ENCODE measurements around the gene PIEZO2.

The PIEZO2 gene

GRCh38 chr18:11162889-11163288, 13.5 kb upstream of the PIEZO2 start:
- no peak for TF ChIP-seq JUND (IDR thresholded peaks at IDR 0.05; ENCODE audit: low read depth)
- in situ Hi-C loops (cut with HindIII; ENCODE audit: low pct_unique_long_range_greater_than_20kb, low sequenced_read_pairs) = no loop called here
- DNase-seq (ENCODE audit: low read depth in 1 of 2, low spot score in 1 of 2) = no peak

DNA sequence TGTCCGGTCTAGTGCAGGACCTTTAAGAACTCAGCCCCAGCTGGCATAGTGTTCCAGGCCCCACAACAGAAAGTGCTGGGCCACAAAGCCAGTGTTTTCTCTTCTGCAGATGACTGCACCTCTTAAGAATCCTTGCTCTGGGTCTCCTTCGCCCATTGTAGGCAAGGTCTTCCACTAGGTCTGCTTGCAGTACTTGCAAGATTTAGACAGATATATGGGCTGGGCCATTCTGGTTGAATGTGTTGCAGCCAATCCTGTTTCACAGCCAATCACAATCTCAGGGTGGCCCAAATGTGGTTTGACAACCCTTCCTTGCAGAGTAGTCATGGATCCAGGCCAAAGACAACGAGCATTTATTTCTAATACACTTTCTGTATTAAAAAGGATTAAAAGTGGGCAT, 13.1 kb upstream of the PIEZO2 start:
- in situ Hi-C loops (cut with HindIII; ENCODE audit: low pct_unique_long_range_greater_than_20kb, low sequenced_read_pairs) = no loop called here
- no peak for DNase-seq (ENCODE audit: low read depth in 1 of 2, low spot score in 1 of 2)
- no peak for TF ChIP-seq JUND (IDR thresholded peaks at IDR 0.05; ENCODE audit: low read depth)

DNA sequence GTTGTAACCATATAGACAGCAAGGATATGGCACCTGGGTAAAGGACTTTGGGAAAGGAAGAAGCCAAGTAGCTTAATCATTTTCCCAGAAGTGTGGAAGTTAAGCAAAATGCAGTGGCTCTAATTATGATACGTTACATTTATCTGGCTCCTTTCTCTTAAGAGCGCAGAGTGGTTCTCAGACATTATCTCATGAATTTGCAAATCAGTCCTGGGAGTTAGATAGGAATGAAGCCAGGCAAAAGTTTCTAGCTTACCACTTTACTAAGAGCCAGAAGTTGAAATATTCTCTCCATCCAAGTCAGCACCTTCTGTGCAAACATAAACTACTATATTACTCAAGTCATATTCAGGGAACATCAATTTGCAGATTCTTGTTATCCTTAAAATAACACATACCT, 10.9 kb upstream of the PIEZO2 start:
- TF ChIP-seq JUND (IDR thresholded peaks at IDR 0.05; ENCODE audit: low read depth) = no peak
- in situ Hi-C loops (cut with HindIII; ENCODE audit: low pct_unique_long_range_greater_than_20kb, low sequenced_read_pairs) = no loop called here
- no peak for DNase-seq (ENCODE audit: low read depth in 1 of 2, low spot score in 1 of 2)

DNA sequence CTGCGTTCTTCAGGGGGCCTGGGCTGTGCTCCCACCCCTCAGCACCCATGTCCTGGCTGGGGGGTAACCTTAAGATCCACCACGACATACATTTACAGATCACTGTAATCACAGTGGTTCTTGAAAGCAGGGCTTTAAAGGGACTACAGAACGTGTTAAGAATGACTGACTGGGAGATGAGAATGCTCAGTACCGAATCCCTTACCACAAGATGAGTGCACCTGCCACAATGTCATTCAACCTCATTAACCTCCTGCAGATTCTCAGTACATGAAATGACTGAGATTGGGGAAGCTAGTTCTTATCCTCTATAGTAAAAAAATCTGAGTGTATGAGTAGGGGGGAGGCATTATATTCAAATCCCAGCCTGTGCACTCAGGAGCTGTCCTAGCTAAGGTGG, 10.5 kb upstream of the PIEZO2 start:
- no peak for TF ChIP-seq JUND (IDR thresholded peaks at IDR 0.05; ENCODE audit: low read depth)
- in situ Hi-C loops (cut with HindIII; ENCODE audit: low pct_unique_long_range_greater_than_20kb, low sequenced_read_pairs) = no loop called here
- DNase-seq (ENCODE audit: low read depth in 1 of 2, low spot score in 1 of 2) = no peak

- DNase-seq (ENCODE audit: low read depth in 1 of 2, low spot score in 1 of 2) = no peak
- no peak for TF ChIP-seq JUND (IDR thresholded peaks at IDR 0.05; ENCODE audit: low read depth)
- in situ Hi-C loops (cut with HindIII; ENCODE audit: low pct_unique_long_range_greater_than_20kb, low sequenced_read_pairs) = no loop called here
These were observed 7.6 kb upstream of the PIEZO2 start for GRCh38 chr18:11156978-11157377.

- in situ Hi-C loops (cut with HindIII; ENCODE audit: low pct_unique_long_range_greater_than_20kb, low sequenced_read_pairs) = no loop called here
- TF ChIP-seq JUND (IDR thresholded peaks at IDR 0.05; ENCODE audit: low read depth) = no peak
- no peak for DNase-seq (ENCODE audit: low read depth in 1 of 2, low spot score in 1 of 2)
These were observed 5.8 kb upstream of the PIEZO2 start for GRCh38 chr18:11155034-11155759.

DNA sequence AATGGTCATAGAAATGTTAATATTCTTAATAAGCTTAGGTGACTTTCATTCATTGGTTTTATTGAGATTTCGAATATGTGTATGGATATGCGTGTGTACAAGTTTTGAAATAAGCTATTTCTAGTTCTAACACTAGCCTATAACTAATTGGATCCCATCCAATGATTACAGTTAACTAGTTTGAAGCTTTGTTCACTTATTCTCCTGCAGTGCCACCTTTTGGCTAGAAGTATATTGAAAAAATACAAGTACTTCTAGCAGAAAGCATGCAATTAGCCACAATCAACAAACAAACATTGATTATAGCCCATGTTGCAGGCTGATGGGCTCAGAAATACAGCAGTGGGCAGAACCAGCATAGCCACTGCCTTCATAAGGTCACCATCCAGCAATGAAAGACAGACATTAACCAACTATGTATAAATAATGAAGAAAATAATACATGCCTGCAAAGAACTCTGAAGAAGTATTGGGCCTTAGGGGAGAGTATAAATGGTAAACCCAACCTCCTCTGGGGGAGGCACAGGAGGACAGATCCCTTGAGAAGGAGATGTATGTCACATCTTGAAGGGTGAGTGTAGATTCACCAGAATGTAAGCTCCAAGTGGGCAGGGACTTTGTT, 5.1 kb upstream of the PIEZO2 start:
- TF ChIP-seq JUND (IDR thresholded peaks at IDR 0.05; ENCODE audit: low read depth) = no peak
- peak; percentile 23 to 60 for DNase-seq (ENCODE audit: low read depth in 1 of 2, low spot score in 1 of 2)
- in situ Hi-C loops (cut with HindIII; ENCODE audit: low pct_unique_long_range_greater_than_20kb, low sequenced_read_pairs) = no loop called here

DNA sequence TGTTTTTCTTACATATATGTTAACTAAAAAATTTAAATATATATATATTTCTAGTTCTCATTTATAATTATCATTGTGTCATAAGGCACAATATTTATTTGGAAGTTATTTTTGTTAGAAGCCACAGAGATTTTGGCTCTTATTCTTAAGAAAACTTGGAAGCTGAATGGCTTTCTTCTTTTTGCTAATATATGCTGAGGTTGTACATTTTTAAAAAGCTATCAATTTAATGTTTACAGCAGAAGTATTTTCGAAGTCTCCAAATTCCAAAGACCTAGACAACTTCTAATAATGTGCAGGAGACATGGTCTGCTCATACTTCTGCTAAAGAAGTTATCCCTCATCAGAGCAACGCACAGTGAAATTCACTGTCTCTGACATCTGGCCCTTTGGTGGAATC, 3.7 kb upstream of the PIEZO2 start:
- TF ChIP-seq JUND (IDR thresholded peaks at IDR 0.05; ENCODE audit: low read depth) = no peak
- in situ Hi-C loops (cut with HindIII; ENCODE audit: low pct_unique_long_range_greater_than_20kb, low sequenced_read_pairs) = no loop called here
- DNase-seq (ENCODE audit: low read depth in 1 of 2, low spot score in 1 of 2) = no peak

GRCh38 chr18:11150271-11150615, 874 bp upstream of the PIEZO2 start:
- in situ Hi-C loops (cut with HindIII; ENCODE audit: low pct_unique_long_range_greater_than_20kb, low sequenced_read_pairs) = no loop called here
- TF ChIP-seq JUND (IDR thresholded peaks at IDR 0.05; ENCODE audit: low read depth) = no peak
- no peak for DNase-seq (ENCODE audit: low read depth in 1 of 2, low spot score in 1 of 2)

- in situ Hi-C loops (cut with HindIII; ENCODE audit: low pct_unique_long_range_greater_than_20kb, low sequenced_read_pairs) = no loop called here
- DNase-seq (ENCODE audit: low read depth in 1 of 2, low spot score in 1 of 2) = no peak
- no peak for TF ChIP-seq JUND (IDR thresholded peaks at IDR 0.05; ENCODE audit: low read depth)
These were observed 509 bp downstream of the PIEZO2 start for GRCh38 chr18:11148680-11149440.

- in situ Hi-C loops (cut with HindIII; ENCODE audit: low pct_unique_long_range_greater_than_20kb, low sequenced_read_pairs) = no loop called here
- no peak for DNase-seq (ENCODE audit: low read depth in 1 of 2, low spot score in 1 of 2)
- no peak for TF ChIP-seq JUND (IDR thresholded peaks at IDR 0.05; ENCODE audit: low read depth)
These were observed 1.2 kb downstream of the PIEZO2 start for GRCh38 chr18:11147962-11148679.

DNA sequence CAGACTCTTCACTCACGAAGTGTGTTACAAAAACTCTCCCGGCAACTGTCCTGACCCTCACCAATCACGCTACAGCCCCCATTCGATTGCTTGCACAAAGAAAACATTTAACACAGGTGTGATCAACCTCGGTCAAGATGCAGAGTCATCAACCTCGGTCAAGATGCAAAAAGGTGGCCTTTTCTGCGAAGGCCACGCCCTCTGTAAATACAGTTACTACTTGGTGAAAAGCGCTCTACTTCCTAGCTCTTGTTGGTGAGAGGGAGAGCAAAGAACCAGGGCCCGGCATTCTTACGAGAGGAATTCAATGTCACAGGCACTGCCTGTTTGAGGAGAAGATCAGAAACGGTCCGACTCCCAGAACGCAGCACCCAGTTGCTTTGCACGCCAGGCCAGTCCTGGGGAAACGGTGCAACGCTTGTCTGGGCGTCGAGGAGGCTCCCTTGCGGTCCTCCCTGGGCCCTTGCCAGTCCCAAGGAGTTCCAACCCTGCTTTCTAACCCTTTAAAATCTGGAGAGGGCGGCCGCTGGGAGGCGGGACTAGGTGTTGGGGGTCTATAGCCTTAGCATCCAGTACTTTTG, 1.9 kb downstream of the PIEZO2 start:
- in situ Hi-C loops (cut with HindIII; ENCODE audit: low pct_unique_long_range_greater_than_20kb, low sequenced_read_pairs) = no loop called here

More for the DNA sequence above, 1.9 kb downstream of the PIEZO2 start:
- TF ChIP-seq JUND (IDR thresholded peaks at IDR 0.05; ENCODE audit: low read depth) = no peak
- no peak for DNase-seq (ENCODE audit: low read depth in 1 of 2, low spot score in 1 of 2)
